ENCODE data around the gene DNER. TPM values are rescaled to one million over a fixed set of nuclear protein-coding genes. Genes with fewer than 3 reads are reported as not detected.

DNER gene
- total and polyA plus RNA-seq, 2 of the 4 experiments (the other 2 are of a cell fraction): under 0.01 to 0.14 TPM

DNA sequence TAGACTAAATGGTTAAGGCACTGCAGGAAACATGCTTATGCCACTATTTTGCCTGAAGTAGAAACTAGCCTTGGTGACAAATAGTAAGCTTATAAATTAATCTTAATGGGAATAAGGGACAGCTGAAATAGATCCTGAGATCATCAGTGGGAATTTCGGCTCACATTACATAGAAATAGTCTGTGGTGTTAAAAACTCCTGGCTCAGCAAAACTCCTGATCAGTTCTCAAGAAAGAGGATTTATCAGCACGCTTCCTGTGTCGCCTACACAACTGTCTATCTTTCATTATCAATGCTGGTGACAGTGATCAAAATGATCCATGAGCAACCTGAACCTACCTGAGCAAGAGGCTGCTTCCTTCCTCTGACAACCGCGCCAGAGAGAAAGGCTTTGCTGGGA lies 17.0 kb upstream of the DNER start:
- Histone ChIP-seq H4K8ac (ENCODE audit: low read depth in 2 of 2, low read length in 2 of 2) (no peak overlapping the region), H3K9me1 (ENCODE audit: insufficient read depth, low read length) (no peaks in the 10 kb centered on the region), H3K18ac (ENCODE audit: low read depth, low read length) (no peak overlapping the region), H2AK9ac (replicated peaks; ENCODE audit: low read depth, low read length, poor library complexity) (no peak overlapping the region), H2BK20ac (ENCODE audit: low read depth, low read length) (no peak overlapping the region), H3K56ac (ENCODE audit: extremely low read depth, insufficient read depth, low read length) (no peak overlapping the region), H2AK5ac (ENCODE audit: low read depth, low read length) (no peak overlapping the region), H3K9me3 (ENCODE audit: control insufficient read depth, insufficient read depth, low read length) (no peaks in the 10 kb centered on the region), H3K79me1 (ENCODE audit: low read depth in 1 of 2, low read length in 2 of 2) (no peaks in the 10 kb centered on the region), H3K9ac (ENCODE audit: low read depth, low read length) (no peak overlapping the region), H3K4me2 (ENCODE audit: low read depth, low read length) (no peak overlapping the region), H2BK120ac (ENCODE audit: low read depth, low read length) (no peak overlapping the region), H2BK5ac (ENCODE audit: low read depth, low read length, poor library complexity, severe bottlenecking) (no peak overlapping the region), H4K5ac (ENCODE audit: low read depth, low read length) (no peak overlapping the region), H3K4me3 (ENCODE audit: insufficient read depth, low read depth, low read length) (no peak overlapping the region), H3K36me3 (ENCODE audit: control insufficient read depth, insufficient read depth, low read length) (no peaks in the 10 kb centered on the region), H3K27ac (ENCODE audit: insufficient read depth, low read length) (no peak overlapping the region), H2BK15ac (ENCODE audit: low read depth, low read length) (no peak overlapping the region), H3K27me3 (ENCODE audit: control insufficient read depth, insufficient read depth, low read length) (no peaks in the 10 kb centered on the region), H3K4me1 (ENCODE audit: control insufficient read depth, insufficient read depth, low read length) (peaks cover 4% of the 10 kb centered on the region; the same call in 1 of the 2 replicates), H4K91ac (ENCODE audit: insufficient read depth, low read depth, low read length) (no peak overlapping the region), H4K20me1 (ENCODE audit: insufficient read depth, low read length) (no peaks in the 10 kb centered on the region), H3K14ac (replicated peaks; ENCODE audit: low read depth, low read length) (no peak overlapping the region), H3K23ac (ENCODE audit: low read depth, low read length) (no peak overlapping the region), H2AFZ (replicated peaks; ENCODE audit: low read length, poor library complexity) (no peak overlapping the region), H3K4ac (ENCODE audit: low read depth, low read length) (no peak overlapping the region)
- dilution Hi-C loops (cut with HindIII; ENCODE audit: low sequenced_read_pairs, unreplicated experiment): no loop called here
- no TSS peak for BruUV-seq (replicated peaks)
- in situ Hi-C loops (cut with MboI; ENCODE audit: low sequenced_read_pairs): no loop called here
- intact Hi-C loops (cut with micrococcal nuclease): no loop called here
- ChIA-PET CTCF (no interaction called here), POLR2A (ENCODE audit: unreplicated experiment) (no interaction called here)
- DNase-seq (no peak), ATAC-seq (ENCODE audit: low read depth) (no peak)
- no peak for TF ChIP-seq CHD1 (IDR thresholded peaks at IDR 0.05; ENCODE audit: low read depth, low read length)
- TF ChIP-seq NFE2L2 (IDR thresholded peaks at IDR 0.05; ENCODE audit: low read depth, low read length): no peak
- no peak for TF ChIP-seq FOS (IDR thresholded peaks at IDR 0.05; ENCODE audit: low read depth, low read length)
- peak; percentile 20; the same call in 1 of the 2 replicates for TF ChIP-seq MAFK (IDR thresholded peaks at IDR 0.05; ENCODE audit: low read depth, low read length)
- TF ChIP-seq, protein P1, sequence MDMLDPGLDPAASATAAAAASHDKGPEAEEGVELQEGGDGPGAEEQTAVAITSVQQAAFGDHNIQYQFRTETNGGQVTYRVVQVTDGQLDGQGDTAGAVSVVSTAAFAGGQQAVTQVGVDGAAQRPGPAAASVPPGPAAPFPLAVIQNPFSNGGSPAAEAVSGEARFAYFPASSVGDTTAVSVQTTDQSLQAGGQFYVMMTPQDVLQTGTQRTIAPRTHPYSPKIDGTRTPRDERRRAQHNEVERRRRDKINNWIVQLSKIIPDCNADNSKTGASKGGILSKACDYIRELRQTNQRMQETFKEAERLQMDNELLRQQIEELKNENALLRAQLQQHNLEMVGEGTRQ (IDR thresholded peaks at IDR 0.05; ENCODE audit: low read depth, low read length): no peak
- no peak for TF ChIP-seq ELK1 (IDR thresholded peaks at IDR 0.05; ENCODE audit: borderline replicate concordance, low read depth, low read length)
- no CpG with 5 or more reads among the region's 5 CpGs for WGBS, 2 experiments (ENCODE audit: extremely low coverage in 2 of 2, insufficient read length in 1 of 2)

All from IMR-90 (cell line).